ENCODE data around the gene RIOX2.

GRCh38 chr3:97972976-97973375 lies 745 bp upstream of the RIOX2 start:
- TF ChIP-seq CTCF (optimal IDR thresholded peaks at IDR 0.05 in 1 of 3, IDR thresholded peaks at IDR 0.05 in 1 of 3, conservative IDR thresholded peaks at IDR 0.05 in 1 of 3; ENCODE audit: extremely low read depth in 1 of 3, insufficient read depth in 2 of 3, low read length in 3 of 3) (no peak), EZH2 (IDR thresholded peaks at IDR 0.05; ENCODE audit: low read length) (no peak)
